Upper lobe of left lung (tissue), 6 donors: ENCODE results near the gene LSP1. TPM values are rescaled to one million over a fixed set of nuclear protein-coding genes. Genes with fewer than 3 reads are reported as not detected.

Source experiments
- ATAC-seq, 2 donors: fragments of 200-7000 bp; cut with Tn5 transposase; one replicate each; pipeline ENCODE4 v1.9.1; 2022; ENCODE audit warnings: mild to moderate bottlenecking in 2 of 2, moderate library complexity in 2 of 2; ENCODE audit not compliant: low FRiP score in 2 of 2
- DNase-seq, 2 donors: peaks; one replicate each; pipeline ENCODE4 v3.0.0-alpha.2; 2019 to 2020
- H3K27ac ChIP-seq, 4 donors: fragments of 200-600 bp; sonication (generic); one replicate each; pipeline ENCODE4 v1.5.1; 2016 to 2019
- H3K27me3 ChIP-seq, 4 donors: fragments of 200-600 bp; sonication (generic); one replicate each; pipeline ENCODE4 v1.5.1; 2017 to 2019
- H3K36me3 ChIP-seq, 4 donors: fragments of 200-600 bp; sonication (generic); one replicate each; pipeline ENCODE4 v1.5.1; 2016 to 2019
- H3K4me1 ChIP-seq, 4 donors: fragments of 200-600 bp; sonication (generic); one replicate each; pipeline ENCODE4 v1.5.1; 2018 to 2019
- H3K4me3 ChIP-seq, 4 donors: fragments of 200-600 bp; sonication (generic); one replicate each; pipeline ENCODE4 v1.5.1; 2017 to 2019; ENCODE audit warnings: mild to moderate bottlenecking in 2 of 4, moderate library complexity in 1 of 4
- H3K9me3 ChIP-seq, 4 donors: fragments of 200-600 bp; sonication (generic); one replicate each; pipeline ENCODE4 v1.5.1; 2018 to 2019
- EP300 ChIP-seq, 4 donors: sonication (generic); formaldehyde crosslinking; IDR thresholded peaks; one replicate each; pipeline ENCODE4 v1.5.1; 2017; ENCODE audit warnings: antibody characterized with exemption in 4 of 4, control low read depth in 2 of 4
- POLR2A ChIP-seq, 4 donors: fragments of 450-650 bp; IDR thresholded peaks; one replicate each; pipeline ENCODE4 v1.5.1; 2016 to 2017; ENCODE audit warnings: antibody characterized with exemption in 4 of 4, mild to moderate bottlenecking in 2 of 4
- POLR2AphosphoS5 ChIP-seq, 2 donors: sonication (generic); formaldehyde crosslinking; IDR thresholded peaks; one replicate each; pipeline ENCODE4 v1.5.1; 2017; ENCODE audit warnings: antibody characterized with exemption in 2 of 2
- WGBS, 2 donors: methylation state at CpG; one replicate each; pipeline ENCODE4 v1.1.5; 2017 to 2018; 5-methylcytosine and 5-hydroxymethylcytosine counted together
- total RNA-seq, 6 donors: library from RNA; depleted of rRNA in 4 of 6; stranded (reverse); fragments of >200 nt in 4 of 6; gene quantifications; one replicate each; pipeline versions ENCODE4 v1.1.0 to v1.2.1, GENCODE V29; 2016 to 2021
- TF ChIP-seq, protein P1 (sequence below), 6 experiments: fragments of 450-650 bp in 4 of 6; fragments of 200-600 bp in 2 of 6; sonication (generic) in 2 of 6; IDR thresholded peaks; one replicate each; pipeline ENCODE4 v1.5.1; 2016 to 2019; ENCODE audit warnings: antibody characterized with exemption in 6 of 6
- donor health status: DM: no; HTN: no; CAD: no; lungs with moderate emphysema.
- donor health status: DM: no; HTN: yes; CAD: no; lungs with severe emphysema.

The LSP1 gene
- total RNA-seq, 6 donors from 2014 or later, result 29.3 to 162 (median 66.2) TPM

GRCh38 chr11:1928891-1929541, 76.1 kb downstream of the LSP1 start:
- Histone ChIP-seq H3K4me1 (no peaks in the 10 kb centered on the region), H3K36me3 (no peaks in the 10 kb centered on the region), H3K9me3 (no peaks in the 10 kb centered on the region), H3K4me3 (no peak overlapping the region), H3K27ac (no peak overlapping the region), H3K27me3 (no peaks in the 10 kb centered on the region)
- ATAC-seq, result no peak
- peak in 1 of 2 donors; percentile 78 for DNase-seq
- TF ChIP-seq, protein P1, sequence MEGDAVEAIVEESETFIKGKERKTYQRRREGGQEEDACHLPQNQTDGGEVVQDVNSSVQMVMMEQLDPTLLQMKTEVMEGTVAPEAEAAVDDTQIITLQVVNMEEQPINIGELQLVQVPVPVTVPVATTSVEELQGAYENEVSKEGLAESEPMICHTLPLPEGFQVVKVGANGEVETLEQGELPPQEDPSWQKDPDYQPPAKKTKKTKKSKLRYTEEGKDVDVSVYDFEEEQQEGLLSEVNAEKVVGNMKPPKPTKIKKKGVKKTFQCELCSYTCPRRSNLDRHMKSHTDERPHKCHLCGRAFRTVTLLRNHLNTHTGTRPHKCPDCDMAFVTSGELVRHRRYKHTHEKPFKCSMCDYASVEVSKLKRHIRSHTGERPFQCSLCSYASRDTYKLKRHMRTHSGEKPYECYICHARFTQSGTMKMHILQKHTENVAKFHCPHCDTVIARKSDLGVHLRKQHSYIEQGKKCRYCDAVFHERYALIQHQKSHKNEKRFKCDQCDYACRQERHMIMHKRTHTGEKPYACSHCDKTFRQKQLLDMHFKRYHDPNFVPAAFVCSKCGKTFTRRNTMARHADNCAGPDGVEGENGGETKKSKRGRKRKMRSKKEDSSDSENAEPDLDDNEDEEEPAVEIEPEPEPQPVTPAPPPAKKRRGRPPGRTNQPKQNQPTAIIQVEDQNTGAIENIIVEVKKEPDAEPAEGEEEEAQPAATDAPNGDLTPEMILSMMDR (IDR thresholded peaks at IDR 0.05), result no peak
- no peak for TF ChIP-seq POLR2AphosphoS5 (IDR thresholded peaks at IDR 0.05)
- no peak for TF ChIP-seq POLR2A (IDR thresholded peaks at IDR 0.05)
- TF ChIP-seq EP300 (IDR thresholded peaks at IDR 0.05), result no peak
- WGBS, 2 donors, result 91 to 93% methylated on average over 22 to 35 of the region's 35 CpGs

DNA sequence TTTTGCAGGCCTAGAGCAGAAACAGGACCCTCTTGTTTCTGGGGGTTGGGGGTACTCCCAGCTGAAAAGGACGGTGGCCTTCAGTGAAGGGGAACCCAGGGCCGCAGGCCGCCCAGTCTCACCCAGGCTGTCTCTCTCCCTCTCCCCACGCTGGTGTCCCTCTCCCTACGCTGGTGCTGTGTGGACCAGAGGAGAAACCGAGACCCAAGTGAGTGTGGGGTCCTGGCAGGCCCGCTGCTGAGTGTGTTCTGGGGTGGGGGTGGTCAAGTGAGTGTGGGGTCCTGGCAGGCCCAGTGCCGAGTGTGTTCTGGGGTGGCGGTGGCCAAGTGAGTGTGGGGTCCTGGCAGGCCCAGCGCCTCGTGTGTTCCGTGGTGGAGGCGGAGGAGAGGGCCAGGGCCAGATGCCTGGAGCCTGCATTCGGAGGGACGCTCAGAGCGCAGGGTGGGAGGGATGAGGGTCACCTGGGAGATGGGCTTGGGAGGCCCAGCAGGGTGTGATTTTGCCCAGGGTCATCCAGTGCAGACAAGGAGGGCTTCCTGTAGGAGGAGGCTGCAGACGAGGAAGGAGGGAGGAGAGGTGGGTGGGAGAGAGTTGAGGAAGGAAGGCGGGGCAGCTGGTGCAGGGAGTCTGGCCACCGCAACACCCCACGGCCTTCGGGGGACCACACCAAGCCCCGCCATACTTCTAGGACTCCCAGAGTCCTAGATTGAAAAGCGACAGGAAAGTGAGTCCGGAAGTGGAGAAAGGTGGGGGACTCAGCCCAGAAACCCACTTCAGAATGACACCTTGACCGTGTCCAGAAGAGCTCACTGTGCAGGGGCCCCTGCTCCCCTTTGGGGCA, 77.0 kb downstream of the LSP1 start:
- H3K27ac ChIP-seq, result no peak overlapping the region

GRCh38 chr11:1930462-1930830, 77.6 kb downstream of the LSP1 start:
- ATAC-seq, result peak in 1 of 2 donors; percentile 7
- 67 to 78% methylated on average over 9 of the region's 9 CpGs for WGBS, 2 donors
- Histone ChIP-seq H3K27ac (no peak overlapping the region), H3K27me3 (no peaks in the 10 kb centered on the region), H3K9me3 (no peaks in the 10 kb centered on the region), H3K36me3 (no peaks in the 10 kb centered on the region), H3K4me1 (no peaks in the 10 kb centered on the region), H3K4me3 (no peak overlapping the region)
- DNase-seq, result no peak
- TF ChIP-seq POLR2A (IDR thresholded peaks at IDR 0.05) (no peak), POLR2AphosphoS5 (IDR thresholded peaks at IDR 0.05) (no peak), EP300 (IDR thresholded peaks at IDR 0.05) (no peak)
- TF ChIP-seq, protein P1 (IDR thresholded peaks at IDR 0.05), result no peak

More for the DNA sequence above, 77.0 kb downstream of the LSP1 start:
- no peaks in the 10 kb centered on the region for H3K36me3 ChIP-seq
- H3K27me3 ChIP-seq, result no peaks in the 10 kb centered on the region
- WGBS, 2 donors, result 81 to 86% methylated on average over 25 of the region's 25 CpGs
- no peak overlapping the region for H3K4me3 ChIP-seq
- no peaks in the 10 kb centered on the region for H3K9me3 ChIP-seq
- ATAC-seq, result no peak
- peak in 1 of 2 donors; percentile 61 for DNase-seq
- TF ChIP-seq, protein P1 (IDR thresholded peaks at IDR 0.05), result no peak
- no peak for TF ChIP-seq POLR2AphosphoS5 (IDR thresholded peaks at IDR 0.05)
- TF ChIP-seq POLR2A (IDR thresholded peaks at IDR 0.05), result no peak
- TF ChIP-seq EP300 (IDR thresholded peaks at IDR 0.05), result no peak
- no peaks in the 10 kb centered on the region for H3K4me1 ChIP-seq

GRCh38 chr11:1931341-1932104, 78.6 kb downstream of the LSP1 start:
- H3K27me3 ChIP-seq, result no peaks in the 10 kb centered on the region
- no peak for TF ChIP-seq POLR2A (IDR thresholded peaks at IDR 0.05)
- TF ChIP-seq EP300 (IDR thresholded peaks at IDR 0.05), result no peak
- no peak for TF ChIP-seq POLR2AphosphoS5 (IDR thresholded peaks at IDR 0.05)
- TF ChIP-seq, protein P1 (IDR thresholded peaks at IDR 0.05), result no peak
- no peak overlapping the region for H3K27ac ChIP-seq
- no peaks in the 10 kb centered on the region for H3K9me3 ChIP-seq
- WGBS, 2 donors, result 43 to 53% methylated on average over 18 of the region's 18 CpGs
- no peaks in the 10 kb centered on the region for H3K4me1 ChIP-seq
- ATAC-seq, result peak in 1 of 2 donors; percentile 42
- H3K36me3 ChIP-seq, result no peaks in the 10 kb centered on the region
- no peak overlapping the region for H3K4me3 ChIP-seq
- no peak for DNase-seq
